Measurements from ENCODE around the gene GIGYF1.
A peak's percentile ranks its signal among the peaks of the same experiment; 100 is the strongest.
"Not testable (repeated sequence)": the region's sequence is repeated elsewhere in the genome, so short reads cannot be mapped to it uniquely, and the experiment has no call there.

GIGYF1 gene

GRCh38 chr7:100711369-100711768 is 17.3 kb upstream of the GIGYF1 start:
- POLR2A ChIA-PET = interaction anchor here (1.1 kb wide), 1 partner anchor 27 kb away, joined by 8 read pairs; no protein-coding TSS in a partner anchor
- no peak for TF ChIP-seq CTCF (IDR thresholded peaks at IDR 0.05; ENCODE audit: control extremely low read depth, extremely low read depth, low read depth, missing control alignments)
- no peak for DNase-seq (ENCODE audit: extremely low spot score)
- CTCF ChIA-PET = interaction anchor here (1.7 kb wide), 1 partner anchor 20 kb away, joined by 5 read pairs; no protein-coding TSS in a partner anchor

GRCh38 chr7:100710452-100710851 is 16.4 kb upstream of the GIGYF1 start:
- no peak for DNase-seq (ENCODE audit: extremely low spot score)
- ChIA-PET CTCF (no interaction called here), POLR2A (no interaction called here)
- no peak for TF ChIP-seq CTCF (IDR thresholded peaks at IDR 0.05; ENCODE audit: control extremely low read depth, extremely low read depth, low read depth, missing control alignments)

- ChIA-PET CTCF (interaction anchor here (5.1 to 6.6 kb wide), 3 partner anchors 15 to 144 kb away, joined by 77 to 159 read pairs (median 100); partner anchors contain the start of genes GIGYF1 and SLC12A9), POLR2A (interaction anchor here (0.6 kb wide), 1 partner anchor 49 kb away, joined by 4 read pairs; no protein-coding TSS in a partner anchor)
- DNase-seq (ENCODE audit: extremely low spot score) = no peak
- TF ChIP-seq CTCF (IDR thresholded peaks at IDR 0.05; ENCODE audit: control extremely low read depth, extremely low read depth, low read depth, missing control alignments) = no peak
Measured at GRCh38 chr7:100708395-100708794, 14.3 kb upstream of the GIGYF1 start.

- ChIA-PET CTCF (interaction anchor here (1.6 to 6.6 kb wide), 8 partner anchors 9 to 146 kb away, joined by 6 to 159 read pairs (median 28); partner anchors contain the start of genes FBXO24, GIGYF1, LRCH4 and MOSPD3), POLR2A (no interaction called here)
- no peak for TF ChIP-seq CTCF (IDR thresholded peaks at IDR 0.05; ENCODE audit: control extremely low read depth, extremely low read depth, low read depth, missing control alignments)
- DNase-seq (ENCODE audit: extremely low spot score) = no peak
Measured at GRCh38 chr7:100706672-100707311, 12.7 kb upstream of the GIGYF1 start.

GRCh38 chr7:100705753-100706671 is 12.0 kb upstream of the GIGYF1 start, which contains the start of gene POP7:
POP7 (plus strand) TSS chr7:100706121; CDS start chr7:100706831, 710 bp downstream.
- CTCF ChIA-PET = interaction anchor here (0.7 to 6.6 kb wide), 58 partner anchors 10 to 643 kb away, joined by 3 to 159 read pairs (median 5); partner anchors contain the start of genes EPO, FBXO24, GIGYF1 and GNB2
- DNase-seq (ENCODE audit: extremely low spot score) = peak; percentile 99
- POLR2A ChIA-PET = interaction anchor here (0.6 to 1.2 kb wide), 6 partner anchors 12 to 277 kb away, joined by 3 to 9 read pairs (median 4); partner anchors contain the start of genes GIGYF1, MOSPD3, SLC12A9 and ZCWPW1
- no peak for TF ChIP-seq CTCF (IDR thresholded peaks at IDR 0.05; ENCODE audit: control extremely low read depth, extremely low read depth, low read depth, missing control alignments)

GRCh38 chr7:100705320-100705752 is 11.3 kb upstream of the GIGYF1 start:
- ChIA-PET CTCF (interaction anchor here (0.7 to 6.6 kb wide), 58 partner anchors 11 to 643 kb away, joined by 3 to 159 read pairs (median 5); partner anchors contain the start of genes EPO, FBXO24, GIGYF1 and GNB2), POLR2A (interaction anchor here (1.0 to 1.2 kb wide), 4 partner anchors 11 to 276 kb away, joined by 3 to 9 read pairs (median 4); partner anchors contain the start of genes GIGYF1, MOSPD3, SLC12A9 and ZCWPW1)
- peak; percentile 89 for DNase-seq (ENCODE audit: extremely low spot score)
- peak; percentile 96 for TF ChIP-seq CTCF (IDR thresholded peaks at IDR 0.05; ENCODE audit: control extremely low read depth, extremely low read depth, low read depth, missing control alignments)

GRCh38 chr7:100701089-100701488 is 7.0 kb upstream of the GIGYF1 start:
- POLR2A ChIA-PET; DNase-seq (ENCODE audit: extremely low spot score): not testable (repeated sequence)
- CTCF ChIA-PET = interaction anchor here (1.3 to 2.7 kb wide), 4 partner anchors 10 to 151 kb away, joined by 4 to 20 read pairs (median 5); partner anchors contain the start of genes GIGYF1 and SLC12A9
